HUDEP-2 (cell line): ENCODE measurements around the gene RHNO1.

Experiments used
- DNase-seq, 76 experiments: peaks; one replicate each; lab custom pipeline; 2025; ENCODE audit not compliant: unreplicated experiment in 76 of 76; lab: John Stamatoyannopoulos, UW

RHNO1 gene, protein sequence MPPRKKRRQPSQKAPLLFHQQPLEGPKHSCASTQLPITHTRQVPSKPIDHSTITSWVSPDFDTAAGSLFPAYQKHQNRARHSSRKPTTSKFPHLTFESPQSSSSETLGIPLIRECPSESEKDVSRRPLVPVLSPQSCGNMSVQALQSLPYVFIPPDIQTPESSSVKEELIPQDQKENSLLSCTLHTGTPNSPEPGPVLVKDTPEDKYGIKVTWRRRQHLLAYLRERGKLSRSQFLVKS

DNA sequence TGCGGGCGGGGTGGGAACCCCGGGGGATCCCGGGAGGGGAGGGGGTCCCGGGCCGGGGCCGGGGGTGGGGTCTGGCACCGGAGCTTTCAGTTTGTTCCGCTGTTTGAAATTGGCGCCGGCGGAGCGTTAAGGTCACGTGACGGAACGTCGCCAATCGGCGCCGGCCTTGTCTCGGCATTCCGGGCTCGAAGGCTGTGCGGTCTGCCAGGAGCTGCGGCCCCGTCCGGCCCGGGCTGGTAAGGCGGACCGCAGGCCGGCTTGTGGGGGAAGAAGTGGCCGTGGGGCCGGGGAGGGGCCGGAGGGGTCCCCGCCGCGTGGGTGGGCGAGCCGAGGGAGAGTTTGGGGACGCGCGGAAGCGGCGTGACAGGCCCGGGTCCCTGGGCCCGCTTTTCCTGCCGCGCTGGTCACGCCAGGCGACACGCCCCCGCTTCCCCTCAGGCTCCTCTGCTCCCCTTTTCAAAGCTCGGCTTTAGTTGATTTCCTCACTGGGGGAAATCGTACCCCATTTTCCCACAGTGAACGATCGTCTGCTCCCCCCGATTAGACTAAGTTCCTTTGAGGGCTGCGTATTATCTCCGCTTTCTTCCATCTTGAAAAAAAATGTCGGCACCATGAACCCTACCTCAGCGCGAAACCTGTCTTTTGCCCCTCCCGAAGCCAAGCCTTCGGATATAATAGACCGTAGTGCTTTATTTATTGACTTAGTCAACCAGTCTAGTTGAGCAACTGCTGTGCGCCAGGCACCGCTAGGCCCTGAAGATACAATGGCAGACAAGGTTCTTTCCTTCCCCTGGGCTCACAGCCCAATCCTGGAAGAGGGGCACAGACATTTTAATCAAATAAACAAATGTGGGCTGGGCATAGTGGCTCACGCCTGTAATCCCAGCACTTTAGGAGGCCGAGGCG, at the start of gene RHNO1, which contains the start of gene FOXM1:
Gene RHNO1 (plus strand): TSS at position 177 of the 906 bp plus-strand sequence. CDS start 8,144 bp downstream, outside the sequence.
Gene FOXM1 (minus strand): TSS at position 128 of the 906 bp plus-strand sequence. CDS start 2,696 bp downstream, outside the sequence.
- peak in 74 of 76 experiments; percentile 15 to 87 (median 75) for DNase-seq

DNA sequence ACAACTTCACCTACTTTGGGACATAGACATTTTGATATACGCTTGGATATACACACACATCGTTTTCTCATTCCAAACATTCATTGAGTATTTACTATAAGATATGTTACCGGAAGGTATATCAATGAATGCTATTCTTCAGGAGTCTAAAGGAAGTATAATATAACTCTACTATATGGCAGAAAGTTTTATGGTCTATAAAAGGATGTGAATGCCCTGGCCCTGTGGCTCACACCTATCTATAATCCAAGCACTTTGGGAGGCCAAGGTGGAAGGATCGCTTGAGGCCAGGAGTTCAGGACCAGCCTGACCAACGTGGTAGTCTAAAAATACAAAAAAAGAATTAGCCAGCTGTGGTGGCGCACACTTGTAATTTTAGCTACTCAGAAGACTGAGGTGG, 47.7 kb upstream of the RHNO1 start:
- DNase-seq = no peak

DNA sequence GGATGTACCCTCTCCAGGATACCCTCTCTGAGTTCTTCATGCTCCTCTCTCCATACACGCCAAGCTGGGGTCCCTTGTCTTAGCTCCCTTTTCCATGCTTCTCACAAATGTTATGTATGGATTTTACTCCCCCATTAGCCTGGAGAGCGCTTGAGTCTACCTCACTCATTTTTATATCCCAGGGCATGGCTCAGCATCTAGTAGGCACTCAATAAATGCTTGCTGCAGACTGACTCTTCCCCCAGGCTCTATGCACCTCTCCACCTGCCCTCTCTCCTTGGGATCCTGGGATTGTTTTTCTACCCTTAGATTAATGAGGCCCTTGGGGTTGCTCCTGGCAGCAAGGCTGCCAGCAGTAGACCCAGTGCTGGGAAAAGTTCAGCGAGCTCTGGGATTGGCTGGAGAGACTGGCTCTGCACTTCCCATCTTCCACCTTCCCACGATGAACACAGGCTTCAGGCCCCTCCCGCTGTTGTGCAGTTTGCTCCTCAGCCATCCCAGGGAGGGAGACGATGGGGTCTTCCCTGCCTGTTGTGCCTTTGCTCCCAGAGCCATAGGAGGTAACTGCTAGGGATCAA, 44.4 kb upstream of the RHNO1 start:
- DNase-seq = no peak

DNA sequence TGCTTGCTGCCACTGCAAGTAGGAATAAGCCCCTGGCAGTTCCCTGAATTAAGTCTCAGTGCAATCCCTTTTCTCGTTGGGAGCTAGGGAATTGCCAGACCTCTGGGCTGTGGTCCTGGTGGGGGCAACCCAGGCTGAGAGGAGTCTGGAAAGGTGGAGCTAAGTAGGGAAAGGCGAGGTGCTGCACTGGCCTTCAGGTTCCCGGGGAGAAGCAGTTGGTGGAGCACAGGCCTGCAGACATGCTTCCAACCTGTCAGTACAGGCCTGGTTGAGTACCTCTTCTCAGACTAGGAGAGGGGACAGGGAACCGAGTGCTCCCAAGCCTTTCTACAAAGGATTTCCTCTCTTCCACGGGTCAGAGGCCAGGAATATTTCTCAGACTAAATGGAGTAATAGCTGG, 43.7 kb upstream of the RHNO1 start:
- no peak for DNase-seq

DNA sequence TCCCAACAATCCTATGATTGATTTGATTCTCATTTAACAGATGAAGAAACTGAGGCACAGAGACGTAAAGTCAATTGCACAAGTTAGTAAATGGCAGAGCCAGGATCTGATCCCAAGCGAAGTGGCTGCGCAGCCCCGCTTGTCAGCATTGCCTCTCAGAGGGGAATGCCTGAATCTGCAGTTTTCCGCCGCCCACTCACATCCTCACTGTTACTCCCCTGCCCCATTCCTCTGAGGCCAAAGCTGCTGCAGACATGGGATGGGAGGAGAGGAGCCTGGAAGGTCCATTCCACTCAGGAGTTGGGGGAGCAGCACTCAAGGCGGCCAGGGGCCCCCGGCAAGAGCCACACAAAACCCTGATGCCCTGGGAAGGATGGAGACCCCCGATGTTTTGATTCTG, 43.2 kb upstream of the RHNO1 start:
- DNase-seq = no peak

DNA sequence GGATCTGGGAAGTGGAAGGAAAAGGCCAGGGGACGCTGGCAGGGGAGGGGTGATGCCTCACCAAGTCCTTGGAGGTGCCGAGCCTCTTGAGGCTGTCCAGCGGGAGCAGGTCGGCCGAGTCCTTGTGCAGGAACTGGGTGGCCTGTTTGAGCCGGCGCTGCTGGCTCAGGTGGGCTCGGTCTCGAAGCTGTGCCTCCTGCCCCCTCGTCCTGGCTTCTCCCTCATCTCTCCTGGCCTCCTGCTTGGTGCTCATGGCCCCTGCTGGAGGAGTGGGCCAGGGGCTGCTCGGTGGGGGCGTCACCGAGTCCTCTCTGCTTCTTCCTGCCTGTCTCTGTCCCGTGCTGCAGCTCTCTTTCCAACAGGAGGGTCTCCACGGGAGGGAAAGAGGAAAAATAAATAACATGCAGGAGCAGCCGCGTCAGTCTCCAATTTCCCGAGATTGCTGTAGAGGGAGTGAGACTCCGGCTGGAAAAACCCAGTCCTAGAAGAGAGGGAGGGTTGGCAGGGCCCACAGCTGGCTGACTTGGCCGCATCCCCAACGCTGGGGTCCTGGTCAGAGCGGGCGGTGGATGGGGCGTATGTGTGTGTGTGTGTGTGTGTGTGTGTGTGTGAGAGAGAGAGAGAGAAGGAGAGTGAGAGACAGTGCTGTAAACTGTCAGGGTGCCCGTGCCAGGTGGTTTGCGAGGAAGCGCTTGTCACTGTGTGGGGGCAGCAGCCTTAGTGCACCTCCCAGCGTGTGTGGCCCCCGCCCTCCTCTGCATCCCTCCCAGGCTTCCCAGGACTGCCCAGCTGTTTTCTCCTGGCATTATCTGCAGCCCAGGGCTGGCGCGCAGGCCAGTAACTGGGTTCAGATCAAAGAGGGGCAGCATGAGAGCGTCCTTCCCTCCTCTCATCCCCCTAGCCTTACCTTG, 42.2 kb upstream of the RHNO1 start, which contains the start of gene NRIP2:
Gene NRIP2 (minus strand): TSS at position 455 of the 911 bp plus-strand sequence. CDS start 52 bp downstream, at position 403.
- no peak for DNase-seq

DNA sequence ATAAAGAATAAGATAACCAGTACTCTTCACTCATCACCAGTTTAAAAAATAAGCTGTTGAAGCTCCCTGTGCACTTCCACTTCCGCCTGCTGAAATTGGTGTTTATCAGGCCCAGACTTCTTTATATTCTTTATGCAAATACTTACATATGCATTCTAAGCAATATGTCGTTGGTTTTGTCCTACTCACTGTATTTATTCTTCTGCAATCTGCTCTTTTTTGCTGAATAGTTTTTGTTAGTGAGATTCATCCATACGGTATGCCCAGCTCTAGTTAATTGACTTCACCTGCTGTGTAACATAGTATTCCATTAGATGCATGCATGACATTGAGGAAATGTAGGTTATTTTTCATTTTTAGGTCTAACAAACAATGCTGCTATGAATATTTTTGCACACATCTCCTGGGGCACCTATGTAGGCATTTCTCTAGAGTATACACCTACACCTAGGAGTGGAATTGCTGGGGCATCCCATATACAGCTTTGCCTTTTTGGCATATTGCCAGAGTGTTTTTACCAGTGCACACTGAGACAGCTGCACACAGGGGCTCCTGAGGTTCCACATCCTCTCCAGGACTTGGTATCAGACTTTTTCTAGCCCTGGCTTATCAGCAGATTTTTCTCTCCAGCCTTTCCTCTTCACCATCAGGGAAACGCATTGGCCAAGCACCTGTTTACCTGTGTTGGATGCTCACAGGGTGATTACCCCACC, 41.2 kb upstream of the RHNO1 start:
- DNase-seq = no peak

DNA sequence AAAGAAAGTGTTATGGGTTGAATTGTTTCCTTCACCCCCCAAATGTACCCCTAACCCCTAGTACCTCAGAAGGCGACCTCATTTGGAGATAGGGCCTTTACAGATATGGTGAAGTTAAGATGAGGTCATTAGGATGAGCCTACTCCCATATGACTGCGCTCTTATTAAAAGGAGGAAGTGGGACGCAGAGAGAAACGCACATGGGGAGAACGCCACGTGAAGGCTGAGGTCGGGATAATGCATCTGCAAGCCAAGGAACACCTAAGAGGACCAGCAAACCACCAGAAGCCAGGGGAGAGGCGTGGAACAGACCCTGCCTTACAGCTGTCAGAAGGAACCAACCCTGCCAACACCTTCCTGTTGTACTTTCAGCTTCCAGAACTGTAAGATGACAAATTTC, 40.4 kb upstream of the RHNO1 start:
- DNase-seq = no peak

DNA sequence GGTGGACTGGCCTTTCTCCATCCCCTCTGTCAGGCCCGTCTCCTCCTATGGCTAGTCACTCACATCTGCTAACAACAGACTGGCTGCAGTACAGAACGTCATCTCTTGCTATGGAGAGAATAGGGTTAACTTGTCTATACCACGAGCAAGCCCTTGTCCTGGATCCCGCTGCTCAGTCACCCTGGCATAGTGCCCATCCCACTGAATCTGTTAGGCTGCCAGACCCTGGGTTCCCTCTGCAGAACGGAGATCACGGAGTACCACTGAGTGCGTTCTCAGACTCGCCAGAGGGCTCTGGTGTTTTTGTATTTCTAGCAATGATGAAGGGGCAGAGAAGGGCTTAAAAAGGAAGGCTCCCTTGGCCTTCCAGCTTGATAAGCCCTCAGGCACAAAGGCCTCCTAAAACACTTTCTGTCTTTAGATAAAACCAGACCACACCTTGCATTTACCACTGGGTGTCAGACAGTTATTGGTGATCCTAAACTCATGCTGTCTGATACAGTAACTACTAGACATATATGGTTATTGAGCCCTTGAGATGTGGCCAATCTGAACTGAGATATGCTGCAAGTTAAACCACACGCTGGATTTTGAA, 35.9 kb upstream of the RHNO1 start:
- DNase-seq = peak in 71 of 76 experiments; percentile 8 to 85 (median 50)

DNA sequence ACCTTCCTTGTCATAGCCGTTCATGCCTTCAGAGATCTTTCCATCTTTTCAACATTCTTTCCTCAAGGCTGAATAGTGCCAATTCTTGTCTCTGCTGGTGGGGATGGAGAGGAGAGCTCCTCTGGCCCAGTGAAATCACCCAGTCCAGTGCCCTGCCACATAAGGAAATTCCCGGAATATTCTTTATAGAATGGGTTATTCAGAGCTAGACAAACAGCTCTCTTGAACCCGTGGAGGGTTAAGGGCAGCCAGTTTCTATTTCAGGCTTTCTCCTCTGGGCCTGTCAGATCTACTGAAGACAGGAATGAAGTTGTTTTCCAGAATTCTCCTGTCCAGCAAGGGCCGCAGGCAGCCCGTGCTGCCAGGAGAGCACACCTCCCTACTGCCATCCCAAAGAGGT, 34.1 kb upstream of the RHNO1 start:
- DNase-seq = no peak

DNA sequence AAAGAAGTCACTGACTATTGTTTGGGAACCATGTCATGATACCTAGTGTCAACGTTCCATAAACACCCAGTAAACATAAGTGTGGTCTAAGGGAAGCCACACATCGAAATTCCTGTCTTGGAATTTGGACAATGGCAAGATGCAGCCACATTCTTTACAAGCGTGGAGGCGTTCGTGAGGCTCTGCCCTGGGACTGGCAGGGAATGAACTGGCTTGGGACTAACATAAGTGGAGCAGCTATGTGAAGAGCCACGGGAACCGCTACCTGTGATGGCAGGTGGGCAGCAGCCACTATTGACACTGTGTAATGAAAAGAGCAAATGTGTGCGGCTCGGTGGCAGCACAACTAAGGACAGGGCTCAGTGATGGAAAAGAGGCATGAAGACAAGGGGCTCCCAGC, 32.2 kb upstream of the RHNO1 start:
- no peak for DNase-seq

DNA sequence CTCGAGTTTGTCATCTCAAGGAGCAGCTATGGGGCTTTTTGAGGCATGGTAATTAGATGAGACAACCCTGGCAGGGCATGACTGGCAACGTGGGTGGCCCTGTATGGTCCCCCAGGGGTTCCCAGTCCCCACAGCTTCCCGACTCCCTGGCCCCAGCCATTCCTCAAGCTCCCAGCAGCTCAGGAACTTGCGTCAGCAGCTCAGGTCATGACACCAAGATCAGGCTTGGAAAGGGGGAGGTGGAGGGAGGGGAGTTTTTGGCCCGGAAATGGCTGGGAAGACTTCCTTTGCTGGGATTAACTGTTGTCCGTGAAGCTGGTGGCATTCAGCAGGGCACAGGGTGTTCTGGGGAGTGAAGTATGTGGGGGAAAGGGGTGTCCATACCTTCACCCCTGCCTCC, 31.7 kb upstream of the RHNO1 start:
- DNase-seq = no peak

DNA sequence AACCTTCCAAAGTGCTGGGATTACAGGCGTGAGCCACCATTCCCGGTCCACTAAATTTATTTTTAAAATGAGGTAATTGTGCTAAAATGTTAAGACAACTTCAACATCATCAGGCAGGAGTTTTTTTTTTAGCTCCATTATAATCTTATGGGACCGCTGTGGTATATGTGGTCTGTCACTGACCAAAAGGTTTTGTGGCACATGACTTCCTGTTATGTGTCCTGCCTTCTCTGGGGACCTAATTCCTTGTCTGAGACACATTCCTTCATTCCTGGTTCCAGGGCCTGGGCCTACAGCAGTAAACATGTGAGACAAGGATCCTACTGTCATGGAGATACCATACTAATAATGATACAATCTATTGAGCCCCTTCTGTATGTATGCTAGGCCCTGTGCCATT, 25.1 kb upstream of the RHNO1 start:
- DNase-seq = no peak

DNA sequence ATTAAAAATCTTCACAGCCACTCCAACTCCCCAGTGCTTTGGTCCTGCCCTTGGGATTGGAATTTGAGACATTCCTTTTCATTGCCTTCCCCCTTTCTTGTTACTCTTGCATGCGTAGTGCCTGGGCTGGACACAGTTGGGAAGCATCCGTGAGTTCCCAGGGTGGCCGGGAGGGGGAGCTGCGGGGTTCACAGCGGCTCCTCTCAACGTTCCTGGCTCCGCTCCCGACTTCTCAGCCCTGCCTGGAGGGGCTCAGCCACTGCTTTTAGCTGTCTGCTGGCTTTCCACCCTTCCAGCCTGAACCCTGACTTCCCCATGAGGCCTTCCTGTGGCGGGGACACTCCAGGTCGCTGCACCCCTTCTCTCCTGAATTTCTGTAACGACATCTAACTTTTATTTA, 23.4 kb upstream of the RHNO1 start:
- DNase-seq = peak in 65 of 76 experiments; percentile 8 to 72 (median 51)

DNA sequence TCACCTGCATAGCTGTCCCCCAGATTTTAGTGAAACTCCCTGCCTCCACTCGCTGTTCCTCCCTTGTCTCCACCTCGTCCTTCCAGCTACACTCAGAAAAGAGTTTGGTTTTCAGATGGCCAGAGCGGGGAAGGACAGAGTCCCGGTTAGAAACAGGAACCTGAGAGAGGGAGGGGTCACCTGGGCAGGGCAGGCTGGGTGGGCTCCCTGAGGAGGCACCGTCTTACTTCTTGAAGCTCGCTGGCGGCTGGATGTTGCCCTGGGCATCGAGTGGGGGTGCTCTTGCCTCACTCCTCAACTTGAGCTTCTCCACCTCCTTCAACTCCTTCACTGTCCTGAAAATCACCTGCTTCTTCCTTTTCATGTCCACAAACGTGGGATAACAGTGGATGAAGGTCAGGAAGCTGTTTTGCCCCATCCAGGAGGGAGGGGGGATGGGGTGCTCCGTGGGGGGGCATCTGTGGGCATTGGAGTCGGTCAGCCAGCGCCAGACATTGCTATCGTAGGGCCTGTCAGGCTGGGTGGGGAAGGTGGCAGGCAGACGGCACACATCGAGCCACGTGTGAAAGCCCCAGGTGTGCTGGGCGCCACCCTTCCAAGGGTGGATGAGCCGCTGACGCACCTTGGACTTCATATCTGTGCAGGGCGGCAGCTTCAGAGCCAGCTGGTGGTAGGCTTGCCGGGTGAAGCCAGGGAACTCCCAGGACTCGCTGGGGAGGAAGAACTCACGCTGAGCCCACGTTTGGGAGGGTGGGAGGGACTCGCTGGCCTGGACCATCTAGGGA, 22.2 kb upstream of the RHNO1 start:
- no peak for DNase-seq

DNA sequence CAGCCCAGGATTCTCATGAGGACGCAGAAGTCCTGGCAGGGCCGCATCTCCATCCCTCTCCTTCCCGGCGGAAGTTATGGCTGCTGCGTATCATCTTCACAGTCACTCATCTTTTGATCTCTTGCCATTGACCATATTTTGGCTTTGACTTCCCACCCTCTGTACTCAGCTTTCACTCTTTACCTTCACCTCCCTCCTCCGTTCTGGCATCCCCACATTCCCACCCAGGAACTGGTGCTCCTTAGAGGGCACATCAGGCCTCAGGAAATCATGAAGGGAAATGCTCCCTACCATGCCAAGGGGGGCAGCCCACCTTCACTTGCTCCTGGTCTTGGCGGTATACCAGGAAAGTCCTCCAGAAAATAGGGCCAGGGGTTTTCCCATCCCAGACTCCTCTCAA, 21.5 kb upstream of the RHNO1 start:
- DNase-seq = no peak

DNA sequence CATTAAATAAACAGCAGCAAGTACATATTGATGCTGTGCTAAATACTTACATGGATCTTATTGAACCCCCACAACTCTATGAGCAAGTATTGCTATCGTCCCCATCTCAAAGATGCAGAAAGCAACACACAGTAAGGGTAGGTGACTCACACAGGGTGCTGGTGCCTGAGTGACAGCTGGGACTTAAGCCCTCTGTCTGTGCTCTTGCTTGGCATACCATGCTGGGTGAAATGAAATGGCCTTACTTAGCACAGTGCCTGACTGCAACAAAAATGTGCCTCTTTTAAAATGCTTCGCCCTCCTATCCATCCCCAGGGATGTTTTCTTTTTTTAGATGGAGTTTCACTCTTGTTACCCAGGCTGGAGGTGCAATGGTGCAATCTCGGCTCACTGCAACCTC, 21.0 kb upstream of the RHNO1 start:
- no peak for DNase-seq

DNA sequence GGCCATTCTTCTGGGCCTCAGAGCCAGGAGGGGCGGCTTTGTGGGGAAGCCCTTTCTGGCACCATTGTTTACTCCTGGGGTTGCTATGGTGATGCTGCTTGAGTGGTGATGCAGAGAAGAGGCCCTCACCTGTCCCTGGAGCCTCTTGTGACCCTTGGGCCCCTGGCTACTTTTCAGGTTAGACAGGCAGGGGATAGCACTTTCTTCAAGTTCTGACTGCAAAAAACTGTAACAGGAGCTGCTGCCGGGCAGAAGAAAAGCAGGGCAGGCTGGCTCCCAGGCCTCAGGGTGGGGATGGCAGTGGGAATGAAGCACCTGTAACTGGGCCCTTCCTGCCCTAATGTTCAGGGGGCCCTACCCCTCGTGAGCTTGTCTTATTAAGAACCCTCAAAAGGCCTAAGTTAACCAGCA, 20.0 kb upstream of the RHNO1 start, which contains the start of gene TEX52:
Gene TEX52 (minus strand): TSS at position 19 of the 411 bp plus-strand sequence. CDS start 13 bp downstream, at position 6.
- no peak for DNase-seq
